Measurements from ENCODE around the gene GTPBP10. TPM values are rescaled to one million over a fixed set of nuclear protein-coding genes. Genes with fewer than 3 reads are reported as not detected.

GTPBP10 gene
- total RNA-seq, 1 donor from 2014 or later = 20.8 TPM

GRCh38 chr7:90407484-90407821, 60.9 kb downstream of the GTPBP10 start:
- Mint-ChIP-seq H3K4me3 (no peak overlapping the region), H3K9me3 (no peaks in the 10 kb centered on the region), H3K27me3 (ENCODE audit: low read depth) (no peaks in the 10 kb centered on the region), H3K4me1 (peaks cover 11% of the 10 kb centered on the region), H3K27ac (no peak overlapping the region), H3K36me3 (peaks cover 25% of the 10 kb centered on the region)
- no peak for DNase-seq (ENCODE audit: low spot score in 2 of 2, unreplicated experiment in 2 of 2)
- no peak for TF ChIP-seq CTCF (IDR thresholded peaks at IDR 0.05; ENCODE audit: unreplicated experiment)

- Mint-ChIP-seq H3K4me1 (peaks cover 7% of the 10 kb centered on the region), H3K27me3 (ENCODE audit: low read depth) (no peaks in the 10 kb centered on the region), H3K27ac (no peak overlapping the region), H3K9me3 (no peaks in the 10 kb centered on the region), H3K36me3 (peaks cover 29% of the 10 kb centered on the region), H3K4me3 (no peak overlapping the region)
- no peak for TF ChIP-seq CTCF (IDR thresholded peaks at IDR 0.05; ENCODE audit: unreplicated experiment)
- DNase-seq (ENCODE audit: low spot score in 2 of 2, unreplicated experiment in 2 of 2) = no peak
These were observed 61.6 kb downstream of the GTPBP10 start for GRCh38 chr7:90408142-90408541.

GRCh38 chr7:90409667-90410066, 63.2 kb downstream of the GTPBP10 start:
- Mint-ChIP-seq H3K4me1 (no peaks in the 10 kb centered on the region), H3K36me3 (peaks cover 31% of the 10 kb centered on the region), H3K27me3 (ENCODE audit: low read depth) (no peaks in the 10 kb centered on the region), H3K9me3 (no peaks in the 10 kb centered on the region), H3K4me3 (no peak overlapping the region), H3K27ac (no peak overlapping the region)
- no peak for TF ChIP-seq CTCF (IDR thresholded peaks at IDR 0.05; ENCODE audit: unreplicated experiment)
- DNase-seq (ENCODE audit: low spot score in 2 of 2, unreplicated experiment in 2 of 2) = no peak

- TF ChIP-seq CTCF (IDR thresholded peaks at IDR 0.05; ENCODE audit: unreplicated experiment) = no peak
- H3K27me3 Mint-ChIP-seq (ENCODE audit: low read depth) = no peaks in the 10 kb centered on the region
- no peak overlapping the region for H3K4me3 Mint-ChIP-seq
- no peak overlapping the region for H3K27ac Mint-ChIP-seq
- peaks cover 29% of the 10 kb centered on the region for H3K36me3 Mint-ChIP-seq
- H3K9me3 Mint-ChIP-seq = no peaks in the 10 kb centered on the region
- H3K4me1 Mint-ChIP-seq = no peaks in the 10 kb centered on the region
- DNase-seq (ENCODE audit: low spot score in 2 of 2, unreplicated experiment in 2 of 2) = no peak
These were observed 65.0 kb downstream of the GTPBP10 start for GRCh38 chr7:90411510-90411909.

GRCh38 chr7:90412458-90413184, 66.1 kb downstream of the GTPBP10 start:
- H3K4me3 Mint-ChIP-seq = no peak overlapping the region
- no peaks in the 10 kb centered on the region for H3K27me3 Mint-ChIP-seq (ENCODE audit: low read depth)
- H3K36me3 Mint-ChIP-seq = peaks cover 25% of the 10 kb centered on the region
- TF ChIP-seq CTCF (IDR thresholded peaks at IDR 0.05; ENCODE audit: unreplicated experiment) = no peak
- no peaks in the 10 kb centered on the region for H3K9me3 Mint-ChIP-seq
- H3K4me1 Mint-ChIP-seq = no peaks in the 10 kb centered on the region
- no peak for DNase-seq (ENCODE audit: low spot score in 2 of 2, unreplicated experiment in 2 of 2)
- H3K27ac Mint-ChIP-seq = no peak overlapping the region

GRCh38 chr7:90413185-90413528, 66.6 kb downstream of the GTPBP10 start:
- H3K9me3 Mint-ChIP-seq = no peaks in the 10 kb centered on the region
- TF ChIP-seq CTCF (IDR thresholded peaks at IDR 0.05; ENCODE audit: unreplicated experiment) = no peak
- no peak overlapping the region for H3K4me3 Mint-ChIP-seq
- no peaks in the 10 kb centered on the region for H3K4me1 Mint-ChIP-seq
- H3K36me3 Mint-ChIP-seq = peaks cover 20% of the 10 kb centered on the region
- H3K27ac Mint-ChIP-seq = no peak overlapping the region
- no peak for DNase-seq (ENCODE audit: low spot score in 2 of 2, unreplicated experiment in 2 of 2)
- H3K27me3 Mint-ChIP-seq (ENCODE audit: low read depth) = no peaks in the 10 kb centered on the region

Measured in mesothelial cell of epicardium (in vitro differentiated cells).